BJ (cell line): ENCODE data around the gene XKR8. TPM values are rescaled to one million over a fixed set of nuclear protein-coding genes. Genes with fewer than 3 reads are reported as not detected.
"Not testable (repeated sequence)": the region's sequence is repeated elsewhere in the genome, so short reads cannot be mapped to it uniquely, and the experiment has no call there.

Source experiments
- CTCF ChIA-PET: fragments of 350-600 bp; formaldehyde crosslinking; extraction: SDS; loops from one replicate; lab custom pipeline; 2021; ENCODE audit warnings: antibody characterized with exemption, inconsistent platforms; lab: Yijun Ruan, JAX
- POLR2A ChIA-PET: fragments of 300-600 bp; sonication (Branson Sonifier 250); formaldehyde crosslinking; extraction: SDS; loops from one replicate; lab custom pipeline; 2021; ENCODE audit warnings: antibody characterized with exemption; lab: Charles Lee
- DNase-seq: peaks from one replicate; pipeline ENCODE4 v3.0.0-alpha.2; 2011; ENCODE audit warnings: low read depth
- H3K27me3 ChIP-seq: 2 replicates; pipeline ENCODE4 v1.6.0; 2011; ENCODE audit warnings: low read length; ENCODE audit not compliant: control insufficient read depth, insufficient read depth
- H3K36me3 ChIP-seq: 2 replicates; pipeline ENCODE4 v1.5.1; 2011; ENCODE audit warnings: low read length; ENCODE audit not compliant: control insufficient read depth, insufficient read depth
- H3K4me3 ChIP-seq: 2 replicates; pipeline ENCODE4 v1.5.1; 2011; ENCODE audit warnings: low read depth, mild to moderate bottlenecking, control low read depth, low read length
- polyA plus RNA-seq: library from polyadenylated mRNA; depleted of rRNA; stranded (reverse); fragments of >200 nt; gene quantifications from 2 replicates; pipeline ENCODE4 v1.2.3, GENCODE V29; 2011; rRNA removed
- TF ChIP-seq, protein P1 (sequence below): IDR thresholded peaks from 2 replicates; pipeline ENCODE4 v1.5.1; 2011; ENCODE audit warnings: low read depth, mild to moderate bottlenecking, control low read depth, inconsistent platforms, low read length, moderate library complexity; ENCODE audit not compliant: insufficient read depth

XKR8 gene
- polyA plus RNA-seq, 1 experiment: 13.2 TPM

DNA sequence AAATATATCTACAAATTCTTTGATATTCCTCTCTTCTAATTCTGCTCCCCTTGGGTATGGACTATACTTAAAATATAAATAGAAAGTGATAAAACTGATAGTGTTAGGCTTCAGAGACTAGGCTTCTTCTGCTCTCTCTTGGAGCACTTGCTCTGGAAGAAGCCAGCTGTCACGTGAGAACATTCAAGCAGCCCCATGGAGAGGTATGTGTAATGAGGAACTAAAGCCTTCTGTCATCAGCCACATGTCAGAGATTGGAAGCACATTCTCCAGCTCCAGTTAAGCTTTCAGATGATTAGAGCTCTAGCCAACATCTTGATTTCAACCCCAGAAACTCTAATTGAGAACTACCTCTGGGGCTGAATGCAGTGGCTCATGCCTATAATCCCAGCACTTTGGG lies 34.3 kb downstream of the XKR8 start:
- H3K27me3 ChIP-seq: no peaks in the 10 kb centered on the region
- TF ChIP-seq, protein P1, sequence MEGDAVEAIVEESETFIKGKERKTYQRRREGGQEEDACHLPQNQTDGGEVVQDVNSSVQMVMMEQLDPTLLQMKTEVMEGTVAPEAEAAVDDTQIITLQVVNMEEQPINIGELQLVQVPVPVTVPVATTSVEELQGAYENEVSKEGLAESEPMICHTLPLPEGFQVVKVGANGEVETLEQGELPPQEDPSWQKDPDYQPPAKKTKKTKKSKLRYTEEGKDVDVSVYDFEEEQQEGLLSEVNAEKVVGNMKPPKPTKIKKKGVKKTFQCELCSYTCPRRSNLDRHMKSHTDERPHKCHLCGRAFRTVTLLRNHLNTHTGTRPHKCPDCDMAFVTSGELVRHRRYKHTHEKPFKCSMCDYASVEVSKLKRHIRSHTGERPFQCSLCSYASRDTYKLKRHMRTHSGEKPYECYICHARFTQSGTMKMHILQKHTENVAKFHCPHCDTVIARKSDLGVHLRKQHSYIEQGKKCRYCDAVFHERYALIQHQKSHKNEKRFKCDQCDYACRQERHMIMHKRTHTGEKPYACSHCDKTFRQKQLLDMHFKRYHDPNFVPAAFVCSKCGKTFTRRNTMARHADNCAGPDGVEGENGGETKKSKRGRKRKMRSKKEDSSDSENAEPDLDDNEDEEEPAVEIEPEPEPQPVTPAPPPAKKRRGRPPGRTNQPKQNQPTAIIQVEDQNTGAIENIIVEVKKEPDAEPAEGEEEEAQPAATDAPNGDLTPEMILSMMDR: no peak
- ChIA-PET POLR2A (no interaction called here), CTCF (interaction anchor here (0.8 to 1.8 kb wide), 2 partner anchors 14 to 20 kb away, joined by 3 to 6 read pairs; no protein-coding TSS in a partner anchor)
- H3K4me3 ChIP-seq: no peak overlapping the region
- peaks cover 16% of the 10 kb centered on the region for H3K36me3 ChIP-seq
- DNase-seq: no peak

DNA sequence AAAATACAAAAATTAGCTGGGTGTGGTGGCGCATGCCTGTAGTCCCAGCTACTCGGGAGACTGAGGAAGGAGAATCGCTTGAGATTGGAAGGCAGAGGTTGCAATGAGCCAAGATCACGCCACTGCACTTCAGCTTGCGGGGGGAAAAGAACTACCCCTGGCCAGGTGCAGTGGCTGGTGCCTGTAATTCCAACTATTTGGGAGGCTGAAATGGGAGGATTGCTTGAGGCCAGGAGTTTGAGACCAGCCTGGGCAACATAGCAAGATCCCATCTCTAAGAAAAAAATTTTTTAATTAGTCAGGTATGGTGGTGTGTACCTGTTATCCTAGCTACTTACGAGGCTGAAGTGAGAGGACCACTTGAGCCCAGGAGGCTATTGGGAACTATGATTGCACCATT lies 34.8 kb downstream of the XKR8 start:
- POLR2A ChIA-PET: not testable (repeated sequence)
- peaks cover 17% of the 10 kb centered on the region for H3K36me3 ChIP-seq
- CTCF ChIA-PET: interaction anchor here (1.8 kb wide), 1 partner anchor 14 kb away, joined by 6 read pairs; no protein-coding TSS in a partner anchor

DNA sequence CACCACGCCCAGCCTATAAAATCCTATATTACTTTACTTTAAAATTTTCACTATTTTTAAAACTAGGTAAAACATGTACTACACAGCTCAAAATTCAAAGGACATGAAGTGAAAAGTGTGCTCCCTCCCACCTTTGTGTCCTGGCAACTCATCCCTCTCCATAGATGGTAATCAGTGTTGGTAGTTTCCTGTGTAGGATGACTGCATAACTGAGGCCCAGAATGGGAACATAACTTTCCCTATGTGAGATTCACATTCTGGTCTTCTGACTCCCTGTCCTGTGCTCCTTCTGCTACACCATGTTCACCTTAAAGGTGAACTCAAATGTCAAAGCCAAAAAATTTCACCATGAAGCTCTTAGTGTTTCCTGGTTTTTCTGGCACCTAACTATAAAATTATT lies 39.3 kb downstream of the XKR8 start:
- CTCF ChIA-PET: interaction anchor here (2.0 kb wide), 1 partner anchor 210 kb away, joined by 8 read pairs; no protein-coding TSS in a partner anchor
- TF ChIP-seq, protein P1: no peak
- no peak overlapping the region for H3K4me3 ChIP-seq
- POLR2A ChIA-PET: no interaction called here
- peaks cover 9% of the 10 kb centered on the region for H3K36me3 ChIP-seq
- H3K27me3 ChIP-seq: no peaks in the 10 kb centered on the region
- no peak for DNase-seq

More for the DNA sequence above, 34.8 kb downstream of the XKR8 start:
- H3K4me3 ChIP-seq, H3K27me3 ChIP-seq, DNase-seq: not testable (repeated sequence)

DNA sequence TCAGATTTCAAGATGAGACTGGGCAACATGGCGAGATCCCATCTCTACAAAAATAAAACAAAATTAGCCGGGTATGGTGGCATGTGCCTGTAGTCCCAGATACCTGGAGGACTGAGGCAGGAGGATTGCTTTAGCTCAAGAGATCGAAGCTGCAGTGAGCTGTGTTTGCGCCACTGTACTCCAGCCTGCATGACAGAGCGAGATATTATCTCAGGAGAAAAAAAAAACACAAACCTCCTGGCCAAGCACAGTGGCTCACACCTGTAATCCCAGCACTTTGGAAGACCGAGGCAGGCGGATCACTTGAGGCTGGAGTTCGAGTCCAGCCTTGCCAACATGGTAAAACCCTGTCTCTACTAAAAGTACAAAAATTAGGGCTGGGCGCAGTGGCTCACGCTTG lies 42.8 kb downstream of the XKR8 start:
- TF ChIP-seq, protein P1: no peak
- Histone ChIP-seq H3K36me3 (peaks cover 5% of the 10 kb centered on the region), H3K4me3 (no peak overlapping the region), H3K27me3 (no peaks in the 10 kb centered on the region)
- DNase-seq: no peak
- CTCF ChIA-PET: no interaction called here
- POLR2A ChIA-PET: no interaction called here

DNA sequence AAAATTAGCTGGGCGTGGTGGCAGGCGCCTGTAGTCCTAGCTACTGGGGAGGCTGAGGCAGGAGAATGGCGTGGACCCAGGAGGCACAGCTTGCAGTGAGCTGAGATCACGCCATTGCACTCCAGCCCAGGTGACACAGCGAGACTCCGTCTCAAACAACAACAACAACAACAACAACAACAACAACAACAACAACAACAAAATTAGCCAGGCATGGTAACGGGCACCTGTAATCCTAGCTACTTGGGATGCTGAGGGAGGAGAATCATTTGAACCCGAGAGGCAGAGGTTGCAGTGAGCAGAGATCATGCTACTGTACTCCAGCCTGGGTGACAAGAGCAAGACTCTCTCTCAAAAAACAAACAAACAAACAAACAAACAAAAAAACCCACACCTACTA lies 43.3 kb downstream of the XKR8 start:
- POLR2A ChIA-PET, H3K36me3 ChIP-seq, H3K4me3 ChIP-seq, DNase-seq, H3K27me3 ChIP-seq: not testable (repeated sequence)
- CTCF ChIA-PET: interaction anchor here (0.6 to 0.8 kb wide), 2 partner anchors 13 to 65 kb away, joined by 3 read pairs; no protein-coding TSS in a partner anchor

DNA sequence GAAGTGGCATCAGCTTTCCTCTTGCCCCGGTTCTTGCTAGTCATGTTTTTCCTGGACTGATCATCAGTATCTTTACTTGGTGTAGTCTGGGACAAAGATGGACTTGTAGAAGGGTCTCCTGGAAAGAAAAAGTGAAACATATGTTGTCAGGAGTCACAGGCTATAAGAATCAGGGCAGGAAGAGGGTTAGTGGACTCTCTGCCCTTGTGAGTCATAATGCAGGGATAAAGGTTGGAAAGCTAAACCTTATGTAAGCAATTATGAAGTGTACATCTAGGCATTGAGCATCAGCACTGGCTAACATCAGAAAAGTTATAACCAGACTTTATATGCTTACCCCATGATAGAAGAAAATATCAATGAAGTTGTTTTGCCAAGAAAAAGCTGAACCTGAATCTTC lies 51.2 kb downstream of the XKR8 start:
- no peak for DNase-seq
- TF ChIP-seq, protein P1: no peak
- peaks cover 1% of the 10 kb centered on the region; the same call in 1 of the 2 replicates for H3K36me3 ChIP-seq
- H3K27me3 ChIP-seq: no peaks in the 10 kb centered on the region
- no peak overlapping the region for H3K4me3 ChIP-seq
- POLR2A ChIA-PET: no interaction called here
- CTCF ChIA-PET: no interaction called here

Other genes starting within 250 kb of the XKR8 start
- 3.9 and 5.7 TPM in 2 replicates for gene FAM76A, start 234.0 kb upstream of the XKR8 start, polyA plus RNA-seq
- 31.2 and 36.4 TPM in 2 replicates for gene STX12, start 186.8 kb upstream of the XKR8 start, polyA plus RNA-seq
- 54.7 and 59.8 TPM in 2 replicates for gene PPP1R8, start 129.2 kb upstream of the XKR8 start, polyA plus RNA-seq
- gene THEMIS2, start 87.4 kb upstream of the XKR8 start, polyA plus RNA-seq: 2.0 and 2.4 TPM in 2 replicates
- 51.7 and 54.3 TPM in 2 replicates for gene RPA2, start 45.4 kb upstream of the XKR8 start, polyA plus RNA-seq
- 0.21 and 0.34 TPM in 2 replicates for gene SMPDL3B, start 25.0 kb upstream of the XKR8 start, polyA plus RNA-seq
- 8.6 and 11.1 TPM in 2 replicates for gene EYA3, start 128.6 kb downstream of the XKR8 start, polyA plus RNA-seq
- gene PTAFR, start 216.7 kb downstream of the XKR8 start, polyA plus RNA-seq: 0.10 and 0.20 TPM in 2 replicates